IMR-90 (cell line): ENCODE results near the gene LEPROT. TPM values are rescaled to one million over a fixed set of nuclear protein-coding genes. Genes with fewer than 3 reads are reported as not detected.
A peak's percentile ranks its signal among the peaks of the same experiment; 100 is the strongest.

Source experiments
- ATAC-seq: fragments of 200-7000 bp; cut with Tn5 transposase; 2 replicates; pipeline ENCODE4 v1.9.1; 2020; ENCODE audit warnings: low read depth, mild to moderate bottlenecking, moderate library complexity
- BruUV-seq: library from RNA; stranded (reverse); fragments of 400-500 nt; replicated peaks from 2 replicates; lab custom pipeline; 2021; lab: Mats Ljungman, UMichigan
- CTCF ChIA-PET: fragments of 300-600 bp; formaldehyde crosslinking; extraction: SDS; loops from one replicate; lab custom pipeline; 2021; ENCODE audit warnings: antibody characterized with exemption; lab: Yijun Ruan, JAX
- POLR2A ChIA-PET: fragments of 300-600 bp; sonication (Branson Sonifier 250); formaldehyde crosslinking; loops from one replicate; lab custom pipeline; 2022; ENCODE audit warnings: antibody characterized with exemption; ENCODE audit not compliant: unreplicated experiment; lab: Charles Lee
- DNase-seq: peaks from one replicate; pipeline ENCODE4 v3.0.0; 2013
- H2AFZ ChIP-seq: replicated peaks from 2 replicates; pipeline ENCODE3; 2013; ENCODE audit warnings: low read length, mild to moderate bottlenecking; ENCODE audit not compliant: poor library complexity
- H2AK5ac ChIP-seq: 2 replicates; pipeline ENCODE4 v1.6.1; 2013; ENCODE audit warnings: low read depth, low read length, inconsistent platforms
- H2AK9ac ChIP-seq: replicated peaks from 2 replicates; pipeline ENCODE3; 2013; ENCODE audit warnings: mild to moderate bottlenecking, low read depth, low read length, moderate library complexity; ENCODE audit not compliant: poor library complexity
- H2BK120ac ChIP-seq: 2 replicates; pipeline ENCODE4 v1.6.1; 2013; ENCODE audit warnings: low read depth, low read length, inconsistent platforms
- H2BK15ac ChIP-seq: 3 replicates; pipeline ENCODE4 v1.6.1; 2013; ENCODE audit warnings: low read depth, low read length, inconsistent platforms
- H2BK20ac ChIP-seq: 2 replicates; pipeline ENCODE4 v1.6.1; 2013; ENCODE audit warnings: low read depth, mild to moderate bottlenecking, inconsistent platforms, low read length, moderate library complexity
- H2BK5ac ChIP-seq: 2 replicates; pipeline ENCODE4 v1.6.1; 2013; ENCODE audit warnings: mild to moderate bottlenecking, low read depth, low read length, inconsistent platforms; ENCODE audit not compliant: poor library complexity, severe bottlenecking
- H3K14ac ChIP-seq: replicated peaks from 2 replicates; pipeline ENCODE4 v1.6.1; 2013; ENCODE audit warnings: low read depth, low read length, inconsistent platforms
- H3K18ac ChIP-seq: 2 replicates; pipeline ENCODE4 v1.6.1; 2013; ENCODE audit warnings: low read depth, low read length, control low read depth
- H3K23ac ChIP-seq: 2 replicates; pipeline ENCODE4 v1.6.1; 2013; ENCODE audit warnings: low read depth, low read length, inconsistent platforms
- H3K27ac ChIP-seq: 2 replicates; pipeline ENCODE4 v1.5.1; 2013; ENCODE audit warnings: mild to moderate bottlenecking, control low read depth, low read length; ENCODE audit not compliant: insufficient read depth
- H3K27me3 ChIP-seq: 2 replicates; pipeline ENCODE4 v1.6.1; 2013; ENCODE audit warnings: low read length; ENCODE audit not compliant: control insufficient read depth, insufficient read depth
- H3K36me3 ChIP-seq: 2 replicates; pipeline ENCODE4 v1.6.1; 2013; ENCODE audit warnings: low read length, mixed read lengths; ENCODE audit not compliant: control insufficient read depth, insufficient read depth
- H3K4ac ChIP-seq: 2 replicates; pipeline ENCODE4 v1.6.1; 2013; ENCODE audit warnings: low read depth, low read length, inconsistent platforms
- H3K4me1 ChIP-seq: 2 replicates; pipeline ENCODE4 v1.6.1; 2013; ENCODE audit warnings: low read length, mixed read lengths; ENCODE audit not compliant: control insufficient read depth, insufficient read depth
- H3K4me2 ChIP-seq: 2 replicates; pipeline ENCODE4 v1.6.1; 2013; ENCODE audit warnings: low read depth, mild to moderate bottlenecking, control low read depth, low read length, moderate library complexity
- H3K4me3 ChIP-seq: 2 replicates; pipeline ENCODE4 v1.5.1; 2013; ENCODE audit warnings: low read depth, mild to moderate bottlenecking, control low read depth, low read length, moderate library complexity; ENCODE audit not compliant: insufficient read depth
- H3K56ac ChIP-seq: 2 replicates; pipeline ENCODE4 v1.6.1; 2013; ENCODE audit warnings: low read length, inconsistent platforms; ENCODE audit not compliant: insufficient read depth; ENCODE audit errors: extremely low read depth
- H3K79me1 ChIP-seq, 2 experiments: 2 replicates each; pipeline ENCODE4 v1.6.1; 2013; ENCODE audit warnings: low read length in 2 of 2, inconsistent platforms in 1 of 2, low read depth in 1 of 2
- H3K9ac ChIP-seq: 2 replicates; pipeline ENCODE4 v1.6.1; 2013; ENCODE audit warnings: low read depth, low read length, control low read depth
- H3K9me1 ChIP-seq: 2 replicates; pipeline ENCODE4 v1.6.1; 2013; ENCODE audit warnings: low read length, inconsistent platforms; ENCODE audit not compliant: insufficient read depth
- H3K9me3 ChIP-seq: 2 replicates; pipeline ENCODE4 v1.6.1; 2013; ENCODE audit warnings: low read length; ENCODE audit not compliant: control insufficient read depth, insufficient read depth
- H4K20me1 ChIP-seq: 2 replicates; pipeline ENCODE4 v1.6.1; 2013; ENCODE audit warnings: low read length, inconsistent platforms; ENCODE audit not compliant: insufficient read depth
- H4K5ac ChIP-seq: 2 replicates; pipeline ENCODE4 v1.6.1; 2013; ENCODE audit warnings: mild to moderate bottlenecking, low read depth, low read length, control low read depth
- H4K8ac ChIP-seq, 2 experiments: 2 replicates each; pipeline ENCODE4 v1.6.1; 2013; ENCODE audit warnings: low read depth in 2 of 2, low read length in 2 of 2, control low read depth in 1 of 2, inconsistent platforms in 1 of 2
- H4K91ac ChIP-seq: 2 replicates; pipeline ENCODE4 v1.6.1; 2013; ENCODE audit warnings: low read depth, low read length, inconsistent platforms; ENCODE audit not compliant: insufficient read depth
- BHLHE40 ChIP-seq: fragments of 150-350 bp; IDR thresholded peaks from 2 replicates; pipeline ENCODE4 v1.6.1; 2016; ENCODE audit warnings: mild to moderate bottlenecking, low read depth, low read length
- CEBPB ChIP-seq: IDR thresholded peaks from 2 replicates; pipeline ENCODE4 v1.6.1; 2012; ENCODE audit warnings: low read depth, low read length, improper control_type of control experiment
- CTCF ChIP-seq: conservative IDR thresholded peaks from 2 replicates; pipeline ENCODE4 v1.5.1; 2012; ENCODE audit warnings: mild to moderate bottlenecking, low read depth, low read length, improper control_type of control experiment
- FOS ChIP-seq: fragments of 150-350 bp; IDR thresholded peaks from 2 replicates; pipeline ENCODE4 v1.6.1; 2016; ENCODE audit warnings: low read depth, low read length
- MAFK ChIP-seq: IDR thresholded peaks from 2 replicates; pipeline ENCODE4 v1.6.1; 2012; ENCODE audit warnings: low read depth, low read length, improper control_type of control experiment
- MAZ ChIP-seq: IDR thresholded peaks from 2 replicates; pipeline ENCODE4 v1.6.1; 2012; ENCODE audit warnings: low read depth, mild to moderate bottlenecking, low read length, improper control_type of control experiment, moderate library complexity, borderline replicate concordance
- MXI1 ChIP-seq: IDR thresholded peaks from 2 replicates; pipeline ENCODE4 v1.6.1; 2012; ENCODE audit warnings: low read depth, mild to moderate bottlenecking, low read length, moderate library complexity, borderline replicate concordance
- NFE2L2 ChIP-seq: fragments of 150-350 bp; IDR thresholded peaks from 2 replicates; pipeline ENCODE4 v1.6.1; 2016; ENCODE audit warnings: low read depth, mild to moderate bottlenecking, low read length
- POLR2A ChIP-seq: IDR thresholded peaks from 2 replicates; pipeline ENCODE4 v1.6.1; 2012; ENCODE audit warnings: mild to moderate bottlenecking, low read depth, low read length
- RAD21 ChIP-seq: IDR thresholded peaks from 2 replicates; pipeline ENCODE4 v1.6.1; 2012; ENCODE audit warnings: low read length, improper control_type of control experiment
- RCOR1 ChIP-seq: IDR thresholded peaks from 2 replicates; pipeline ENCODE4 v1.6.1; 2012; ENCODE audit warnings: mild to moderate bottlenecking, low read length, improper control_type of control experiment; ENCODE audit not compliant: insufficient replicate concordance
- SMC3 ChIP-seq: fragments of 150-350 bp; IDR thresholded peaks from 2 replicates; pipeline ENCODE4 v1.6.1; 2016; ENCODE audit warnings: low read depth, mild to moderate bottlenecking, antibody characterized with exemption, low read length, moderate library complexity
- WGBS, 2 experiments: methylation state at CpG; one replicate each; pipeline versions ENCODE4 v1.1.5 to v1.1.7; 2013; ENCODE audit warnings: missing lambda C conversion rate in 2 of 2; ENCODE audit not compliant: insufficient read length in 1 of 2; ENCODE audit errors: extremely low coverage in 2 of 2; 5-methylcytosine and 5-hydroxymethylcytosine counted together
- dilution Hi-C: fragments of 300-500 bp; cut with HindIII; formaldehyde crosslinking; loops from one replicate; pipeline ENCODE4 v1.14.3; 2018; ENCODE audit warnings: low sequenced_read_pairs; ENCODE audit not compliant: unreplicated experiment
- in situ Hi-C: fragments of 300-500 bp; cut with MboI; formaldehyde crosslinking; loops from 3 replicates; pipeline ENCODE4 v1.14.3; 2019; ENCODE audit warnings: low sequenced_read_pairs, inconsistent platforms, mixed read lengths
- intact Hi-C: fragments of 100-400 bp; cut with micrococcal nuclease; formaldehyde crosslinking; loops from 2 replicates; pipeline ENCODE4 v1.10.0; 2022
- polyA plus RNA-seq, 3 experiments: library from polyadenylated mRNA; depleted of rRNA; stranded (reverse); fragments of >200 nt; gene quantifications; 2 replicates each; pipeline ENCODE4 v1.2.3, GENCODE V29; 2012; ENCODE audit warnings: low replicate concordance in 1 of 3
- total RNA-seq: library from RNA; depleted of rRNA; stranded (reverse); fragments of >200 nt; gene quantifications from 2 replicates; pipeline ENCODE4 v1.2.3, GENCODE V29; 2012
- TF ChIP-seq, protein P1 (sequence below): fragments of 150-350 bp; IDR thresholded peaks from 2 replicates; pipeline ENCODE4 v1.6.1; 2016; ENCODE audit warnings: low read depth, mild to moderate bottlenecking, low read length, moderate library complexity, borderline replicate concordance
- TF ChIP-seq, protein P2 (sequence below): fragments of 150-350 bp; IDR thresholded peaks from 2 replicates; pipeline ENCODE4 v1.6.1; 2017; ENCODE audit warnings: mild to moderate bottlenecking, antibody characterized with exemption, low read length, low read depth

LEPROT gene
- total and polyA plus RNA-seq, 2 of the 4 experiments (the other 2 are of a cell fraction): 21.0 to 40.2 TPM

DNA sequence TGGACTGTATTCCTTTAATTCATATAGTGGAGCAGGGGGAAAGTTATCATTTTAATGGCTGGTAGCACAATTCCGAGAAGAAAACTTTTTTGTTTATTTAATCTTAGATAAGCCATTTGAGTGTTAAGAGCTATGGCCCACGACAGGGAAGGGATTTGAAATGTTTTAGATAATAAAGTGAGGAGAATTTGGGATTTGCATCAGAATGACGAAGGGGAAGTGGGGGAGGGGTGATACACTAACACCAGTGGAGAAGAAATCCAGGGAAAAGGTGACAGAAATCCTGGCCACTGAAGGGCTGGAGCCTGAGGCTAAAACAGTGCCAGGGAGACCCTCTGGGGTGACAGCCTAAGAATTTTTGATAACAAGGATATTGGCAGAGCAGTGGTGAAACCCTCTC is 21.0 kb downstream of the LEPROT start:
- intact Hi-C loops (no loop called here), dilution Hi-C loops (no loop called here), in situ Hi-C loops (no loop called here)
- no peak overlapping the region for H3K56ac ChIP-seq
- H2BK120ac ChIP-seq: no peak overlapping the region
- H3K4ac ChIP-seq: no peak overlapping the region
- BruUV-seq: no TSS peak
- ATAC-seq (no peak; the same call in 1 of the 2 replicates), DNase-seq (no peak)
- H2BK15ac ChIP-seq: no peak overlapping the region
- H2BK20ac ChIP-seq: no peak overlapping the region
- H3K4me1 ChIP-seq: peaks cover 8% of the 10 kb centered on the region
- no peaks in the 10 kb centered on the region for H3K79me1 ChIP-seq
- peak overlapping the region; percentile 59; the same call in 1 of the 2 replicates for H4K5ac ChIP-seq
- no peaks in the 10 kb centered on the region for H3K36me3 ChIP-seq
- no peak overlapping the region for H3K4me3 ChIP-seq
- ChIA-PET POLR2A (no interaction called here), CTCF (interaction anchor here (0.8 to 1.5 kb wide), 3 partner anchors 8 to 18 kb away, joined by 3 read pairs; no protein-coding TSS in a partner anchor)
- H3K18ac ChIP-seq: no peak overlapping the region
- H2AFZ ChIP-seq: no peak overlapping the region
- no peak overlapping the region for H2AK5ac ChIP-seq
- no peak overlapping the region for H4K8ac ChIP-seq
- no peak overlapping the region for H2BK5ac ChIP-seq
- WGBS, 2 experiments: 6 to 100% methylated on average over 1 to 2 of the region's 3 CpGs
- no peak overlapping the region for H3K27ac ChIP-seq
- no peak overlapping the region for H3K4me2 ChIP-seq
- H3K9me1 ChIP-seq: 0 out of 2 replicates have a peak, but pooled peaks cover 3% of the 10 kb centered on the region
- no peak overlapping the region for H2AK9ac ChIP-seq
- no peak overlapping the region for H3K9ac ChIP-seq
- H3K23ac ChIP-seq: no peak overlapping the region
- H4K20me1 ChIP-seq: no peaks in the 10 kb centered on the region
- no peaks in the 10 kb centered on the region for H3K9me3 ChIP-seq
- no peak overlapping the region for H3K14ac ChIP-seq
- H4K91ac ChIP-seq: no peak overlapping the region
- no peaks in the 10 kb centered on the region for H3K27me3 ChIP-seq
- TF ChIP-seq MXI1: no peak
- no peak for TF ChIP-seq CEBPB
- no peak for TF ChIP-seq MAZ
- TF ChIP-seq CTCF: no peak
- no peak for TF ChIP-seq FOS
- no peak for TF ChIP-seq RCOR1
- TF ChIP-seq, protein P1, sequence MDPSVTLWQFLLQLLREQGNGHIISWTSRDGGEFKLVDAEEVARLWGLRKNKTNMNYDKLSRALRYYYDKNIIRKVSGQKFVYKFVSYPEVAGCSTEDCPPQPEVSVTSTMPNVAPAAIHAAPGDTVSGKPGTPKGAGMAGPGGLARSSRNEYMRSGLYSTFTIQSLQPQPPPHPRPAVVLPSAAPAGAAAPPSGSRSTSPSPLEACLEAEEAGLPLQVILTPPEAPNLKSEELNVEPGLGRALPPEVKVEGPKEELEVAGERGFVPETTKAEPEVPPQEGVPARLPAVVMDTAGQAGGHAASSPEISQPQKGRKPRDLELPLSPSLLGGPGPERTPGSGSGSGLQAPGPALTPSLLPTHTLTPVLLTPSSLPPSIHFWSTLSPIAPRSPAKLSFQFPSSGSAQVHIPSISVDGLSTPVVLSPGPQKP: no peak
- no peak for TF ChIP-seq BHLHE40
- no peak for TF ChIP-seq MAFK
- no peak for TF ChIP-seq NFE2L2
- TF ChIP-seq, protein P2, sequence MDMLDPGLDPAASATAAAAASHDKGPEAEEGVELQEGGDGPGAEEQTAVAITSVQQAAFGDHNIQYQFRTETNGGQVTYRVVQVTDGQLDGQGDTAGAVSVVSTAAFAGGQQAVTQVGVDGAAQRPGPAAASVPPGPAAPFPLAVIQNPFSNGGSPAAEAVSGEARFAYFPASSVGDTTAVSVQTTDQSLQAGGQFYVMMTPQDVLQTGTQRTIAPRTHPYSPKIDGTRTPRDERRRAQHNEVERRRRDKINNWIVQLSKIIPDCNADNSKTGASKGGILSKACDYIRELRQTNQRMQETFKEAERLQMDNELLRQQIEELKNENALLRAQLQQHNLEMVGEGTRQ: no peak
- TF ChIP-seq RAD21: no peak
- TF ChIP-seq SMC3: no peak
- TF ChIP-seq POLR2A: no peak
